ENCODE results near the gene CFAP126.
"Not testable (repeated sequence)": the region's sequence is repeated elsewhere in the genome, so short reads cannot be mapped to it uniquely, and the experiment has no call there.

Gene CFAP126

GRCh38 chr1:161381707-161382106 lies 14.0 kb upstream of the CFAP126 start:
- no peak for DNase-seq (ENCODE audit: low read depth)

DNA sequence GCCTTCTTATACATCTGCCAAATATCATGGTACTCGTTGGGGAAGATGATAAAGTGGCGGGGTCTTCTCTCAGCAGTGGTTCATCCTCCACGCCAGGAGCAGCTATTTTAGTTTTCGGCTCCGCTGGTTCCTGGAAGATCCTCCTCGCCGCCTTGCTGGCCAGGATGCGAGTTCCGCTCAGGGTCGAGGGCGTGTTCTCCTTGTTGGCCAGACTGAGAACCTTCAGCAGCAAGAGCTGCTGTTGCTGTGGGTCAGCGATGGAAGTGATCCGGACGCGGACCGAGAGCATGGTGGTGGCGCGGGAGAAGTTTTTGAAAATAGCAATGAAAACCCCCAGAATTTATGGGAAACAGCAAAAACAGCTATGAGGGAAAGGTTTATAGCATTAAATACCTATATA lies 11.4 kb upstream of the CFAP126 start:
- DNase-seq (ENCODE audit: low read depth): no peak

GRCh38 chr1:161378014-161378413 lies 10.3 kb upstream of the CFAP126 start:
- DNase-seq (ENCODE audit: low read depth): no peak

DNA sequence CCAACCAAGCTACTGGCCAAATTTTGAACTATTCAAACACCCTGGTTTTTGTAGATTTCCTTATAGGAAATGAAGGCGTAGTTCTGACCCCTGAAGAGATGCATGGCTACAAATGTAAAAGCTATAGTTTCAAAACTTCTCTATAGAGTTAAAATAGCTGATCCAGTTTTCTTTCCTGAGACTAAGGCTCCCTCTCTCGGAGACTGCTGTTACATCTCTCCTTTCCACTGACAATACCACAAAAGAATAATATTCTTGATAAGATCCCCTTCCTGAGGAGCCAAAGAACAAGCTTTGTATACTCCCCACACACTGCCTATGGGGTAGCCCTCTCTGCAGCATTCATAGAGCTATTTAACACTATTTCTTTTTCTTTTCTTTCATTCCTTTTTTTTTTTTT lies 6.7 kb upstream of the CFAP126 start:
- no peak for DNase-seq (ENCODE audit: low read depth)

DNA sequence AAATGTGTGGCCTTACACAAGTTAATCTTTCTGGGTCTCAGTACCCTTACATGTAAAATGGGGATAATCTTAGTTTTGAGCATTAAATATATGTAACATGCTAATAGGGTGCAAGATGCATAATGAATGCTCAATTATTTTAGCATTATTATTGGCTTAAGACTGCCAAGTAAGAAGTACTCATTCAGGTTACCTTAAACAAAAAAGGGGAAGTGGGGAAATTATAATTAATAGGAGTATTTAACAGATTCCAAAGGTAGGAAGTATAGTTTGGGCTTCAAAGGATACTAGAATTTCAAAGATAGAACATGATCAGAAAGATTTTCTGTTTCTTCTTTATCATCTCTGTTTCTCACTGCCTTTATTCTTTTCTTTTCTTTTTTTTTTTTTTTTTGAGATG lies 5.8 kb upstream of the CFAP126 start:
- no peak for DNase-seq (ENCODE audit: low read depth)

GRCh38 chr1:161365207-161365606 lies 2.5 kb downstream of the CFAP126 start:
- DNase-seq (ENCODE audit: low read depth): no peak

DNA sequence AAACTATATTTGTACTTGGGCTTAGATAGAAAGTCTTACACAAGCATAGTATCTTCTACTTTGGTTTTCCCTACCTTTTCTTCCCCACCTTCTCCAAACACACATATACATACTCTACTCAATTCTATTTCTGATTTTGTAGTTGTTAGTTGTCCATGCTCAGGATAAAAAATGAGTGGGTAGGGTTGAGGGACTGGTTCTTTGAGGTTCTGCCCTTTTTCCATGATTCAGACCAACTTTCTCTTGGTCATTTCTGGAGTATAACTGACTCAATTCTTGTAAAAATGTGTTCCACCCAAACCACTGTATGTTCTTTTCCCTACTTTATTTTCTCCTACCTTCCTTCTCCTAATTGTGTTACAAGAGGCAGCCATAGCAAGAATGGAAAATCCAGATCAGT lies 3.3 kb downstream of the CFAP126 start:
- no peak for DNase-seq (ENCODE audit: low read depth)

DNA sequence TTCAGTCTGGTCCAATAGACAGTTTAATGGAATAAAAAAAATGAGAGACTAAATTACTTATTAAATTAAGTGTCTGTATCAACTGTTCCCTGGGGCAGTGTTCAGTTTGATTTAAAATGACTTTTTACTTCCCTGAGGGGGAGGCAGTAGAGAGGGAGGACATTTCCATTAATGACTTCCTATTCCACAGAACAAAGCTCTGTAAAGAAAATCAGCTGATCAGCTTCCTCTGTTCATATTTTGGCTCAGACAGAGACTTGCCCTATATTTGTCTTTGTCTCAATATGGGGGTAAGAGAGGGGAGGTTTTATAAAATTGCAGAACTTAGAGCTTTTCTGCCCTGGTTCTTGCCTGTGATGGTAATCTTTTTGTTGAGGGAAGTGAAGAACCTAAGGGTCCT lies 8.4 kb downstream of the CFAP126 start:
- DNase-seq (ENCODE audit: low read depth): no peak

GRCh38 chr1:161357073-161357472 lies 10.6 kb downstream of the CFAP126 start:
- DNase-seq (ENCODE audit: low read depth): no peak

- DNase-seq (ENCODE audit: low read depth): no peak
Observed at GRCh38 chr1:161351482-161351881, 16.2 kb downstream of the CFAP126 start.

DNA sequence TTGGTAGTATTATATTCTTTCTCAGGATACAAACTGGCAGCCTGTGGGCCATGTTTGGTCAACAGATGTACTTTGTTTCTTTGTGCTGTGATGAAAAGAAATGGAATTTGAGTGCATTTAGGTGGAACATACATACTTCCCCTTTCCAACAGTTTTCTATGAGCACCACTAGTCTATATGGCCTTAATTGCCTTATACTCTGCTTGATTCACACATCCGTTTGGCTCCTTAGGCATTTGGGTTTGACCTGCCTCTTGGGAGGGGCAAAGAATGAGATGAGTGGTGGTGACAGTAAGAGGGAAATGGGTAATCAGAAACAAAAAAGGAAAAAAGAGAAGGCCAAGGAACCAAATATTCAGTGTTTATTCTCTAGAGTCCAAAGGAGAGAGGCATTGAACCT lies 17.0 kb downstream of the CFAP126 start:
- no peak for DNase-seq (ENCODE audit: low read depth)

DNA sequence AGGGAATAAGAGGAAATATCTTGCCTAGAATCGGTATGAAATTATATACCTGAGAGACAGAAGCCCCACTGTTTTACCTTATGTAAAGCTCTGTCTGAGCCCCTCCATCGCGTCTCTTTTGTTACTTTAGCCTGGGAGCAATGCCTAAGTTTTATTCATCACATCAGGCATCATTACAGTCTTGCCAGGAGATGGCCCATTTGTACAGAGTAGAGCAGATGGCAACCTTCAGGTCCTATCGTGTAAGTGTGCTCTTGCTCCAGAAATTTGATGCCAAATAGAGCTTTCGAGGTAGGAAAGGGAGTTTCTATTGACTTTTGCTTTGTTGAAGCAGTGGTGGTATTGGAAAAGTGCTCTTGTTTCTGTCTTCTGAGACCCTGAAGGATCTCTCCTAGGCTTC lies 24.9 kb downstream of the CFAP126 start:
- no peak for DNase-seq (ENCODE audit: low read depth)

- no peak for DNase-seq (ENCODE audit: low read depth)
Observed at GRCh38 chr1:161342177-161342576, 25.5 kb downstream of the CFAP126 start.

- DNase-seq (ENCODE audit: low read depth): no peak
Observed at GRCh38 chr1:161335796-161336195, 31.9 kb downstream of the CFAP126 start.

- DNase-seq (ENCODE audit: low read depth): no peak
Observed at GRCh38 chr1:161333166-161333565, 34.5 kb downstream of the CFAP126 start.

GRCh38 chr1:161330346-161330745 lies 37.3 kb downstream of the CFAP126 start:
- no peak for DNase-seq (ENCODE audit: low read depth)

GRCh38 chr1:161324020-161324419 lies 43.7 kb downstream of the CFAP126 start:
- no peak for DNase-seq (ENCODE audit: low read depth)

DNA sequence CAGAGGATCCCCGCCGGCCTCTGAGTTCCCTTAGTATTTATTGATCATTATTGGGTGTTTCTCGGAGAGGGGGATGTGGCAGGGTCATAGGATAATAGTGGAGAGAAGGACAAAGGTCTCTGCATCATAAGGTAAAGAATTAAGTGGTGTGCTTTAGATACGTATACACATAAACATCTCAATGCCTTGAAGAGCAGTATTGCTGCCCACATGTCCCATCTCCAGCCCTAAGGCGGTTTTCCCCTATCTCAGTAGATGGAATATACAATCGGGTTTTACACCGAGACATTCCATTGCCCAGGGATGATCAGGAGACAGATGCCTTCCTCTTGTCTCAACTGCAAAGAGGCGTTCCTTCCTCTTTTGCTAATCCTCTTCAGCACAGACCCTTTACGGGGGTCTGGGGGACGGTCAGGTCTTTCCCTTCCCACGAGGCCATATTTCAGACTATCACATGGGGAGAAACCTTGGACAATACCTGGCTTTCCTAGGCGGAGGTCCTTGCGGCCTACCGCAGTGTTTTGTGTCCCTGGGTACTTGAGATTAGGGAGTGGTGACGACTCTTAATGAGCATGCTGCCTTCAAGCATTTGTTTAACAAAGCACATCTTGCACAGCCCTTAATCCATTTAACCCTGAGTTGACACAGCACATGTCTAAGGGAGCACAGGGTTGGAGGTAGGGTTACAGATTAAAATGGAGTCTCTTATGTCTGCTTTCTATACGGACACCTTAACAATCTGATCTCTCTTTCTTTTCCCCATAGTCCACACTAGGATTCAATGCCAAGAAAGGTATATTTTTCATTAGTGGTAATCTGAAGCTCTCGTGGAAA lies 51.6 kb downstream of the CFAP126 start:
- not testable (repeated sequence) for DNase-seq (ENCODE audit: low read depth)
